GM21381 (cell line): ENCODE results near the gene PAX9.

ENCODE experiments used
- ATAC-seq: cut with Tn5 transposase; IDR thresholded peaks from one replicate; pipeline ENCODE4 v1.9.1; 2021; ENCODE audit warnings: mild to moderate bottlenecking, moderate library complexity; ENCODE audit not compliant: unreplicated experiment

Gene PAX9

DNA sequence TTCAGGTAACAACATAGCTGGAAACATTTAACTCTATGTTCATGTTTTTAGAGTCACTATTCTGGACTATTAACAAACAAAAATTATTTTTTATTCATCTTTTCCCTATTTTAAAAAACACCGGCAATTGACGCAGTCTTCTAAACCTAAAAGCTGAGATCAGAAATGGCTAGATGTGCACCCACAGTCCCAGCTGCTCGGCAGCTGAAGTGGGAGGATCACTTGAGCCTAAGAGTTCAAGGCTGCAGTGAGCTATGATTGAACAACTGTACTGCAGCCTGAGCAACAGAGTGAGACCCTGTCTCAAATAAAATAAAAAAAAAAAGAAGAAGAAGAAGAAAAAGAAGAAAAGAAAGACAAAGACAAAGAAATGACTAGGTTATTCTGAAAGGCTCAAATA, 64.5 kb downstream of the PAX9 start:
- no peak for ATAC-seq
